Caco-2 (cell line): ENCODE results near the gene POLR1D. TPM values are rescaled to one million over a fixed set of nuclear protein-coding genes. Genes with fewer than 3 reads are reported as not detected.

Experiments used
- BruUV-seq: library from RNA; stranded (reverse); fragments of 400-500 nt; replicated peaks from 2 replicates; lab custom pipeline; 2021; lab: Mats Ljungman, UMichigan
- CTCF ChIA-PET: fragments of 300-600 bp; sonication (Branson Sonifier 250); formaldehyde crosslinking; loops from one replicate; lab custom pipeline; 2022; ENCODE audit warnings: antibody characterized with exemption; lab: Charles Lee
- POLR2A ChIA-PET: fragments of 300-600 bp; sonication (Branson Sonifier 250); formaldehyde crosslinking; loops from one replicate; lab custom pipeline; 2022; ENCODE audit warnings: antibody characterized with exemption; lab: Charles Lee
- DNase-seq, 2 experiments: peaks; one replicate each; pipeline versions ENCODE4 v3.0.0 to v3.0.0-alpha.2; 2020 to 2022
- H3K27me3 ChIP-seq: replicated peaks from 2 replicates; pipeline ENCODE4 v1.6.0; 2011; ENCODE audit warnings: low read length; ENCODE audit not compliant: control insufficient read depth, insufficient read depth
- H3K36me3 ChIP-seq: 2 replicates; pipeline ENCODE4 v1.5.1; 2011; ENCODE audit warnings: low read length; ENCODE audit not compliant: control insufficient read depth, insufficient read depth
- H3K4me1 ChIP-seq: fragments of 250-450 bp; sonication (Bioruptor Pico); 2 replicates; pipeline ENCODE4 v1.5.1; 2020; ENCODE audit warnings: mild to moderate bottlenecking
- H3K4me3 ChIP-seq: 2 replicates; pipeline ENCODE4 v1.5.1; 2011; ENCODE audit warnings: low read depth, mild to moderate bottlenecking, control low read depth, low read length
- H3K9me3 ChIP-seq: fragments of 250-450 bp; sonication (Bioruptor Pico); 2 replicates; pipeline ENCODE4 v1.5.1; 2020; ENCODE audit warnings: mild to moderate bottlenecking, moderate library complexity
- H3K27ac Mint-ChIP-seq: one replicate; pipeline ENCODE4 v1.8.0; 2022; ENCODE audit warnings: mixed read lengths; ENCODE audit not compliant: unreplicated experiment
- H3K27me3 Mint-ChIP-seq: one replicate; pipeline ENCODE4 v1.8.0; 2022; ENCODE audit warnings: mixed read lengths; ENCODE audit not compliant: insufficient read depth, unreplicated experiment
- H3K36me3 Mint-ChIP-seq: one replicate; pipeline ENCODE4 v1.8.0; 2022; ENCODE audit warnings: mild to moderate bottlenecking, mixed read lengths; ENCODE audit not compliant: insufficient read depth, unreplicated experiment
- H3K4me1 Mint-ChIP-seq: one replicate; pipeline ENCODE4 v1.8.0; 2022; ENCODE audit warnings: low read depth, mixed read lengths; ENCODE audit not compliant: unreplicated experiment
- H3K4me3 Mint-ChIP-seq: one replicate; pipeline ENCODE4 v1.8.0; 2022; ENCODE audit warnings: mild to moderate bottlenecking, moderate library complexity, mixed read lengths; ENCODE audit not compliant: unreplicated experiment
- H3K9me3 Mint-ChIP-seq: one replicate; pipeline ENCODE4 v1.8.0; 2022; ENCODE audit warnings: mixed read lengths; ENCODE audit not compliant: unreplicated experiment
- CTCF ChIP-seq, 2 experiments: fragments of 200-600 bp in 1 of 2; IDR thresholded peaks; 1 replicate in 1 of 2; 2 replicates in 1 of 2; pipeline versions ENCODE4 v1.5.1 to v1.8.0; 2011 to 2022; ENCODE audit warnings: antibody characterized with exemption in 1 of 2, control low read depth in 1 of 2, inconsistent platforms in 1 of 2, low read depth in 1 of 2, low read length in 1 of 2, mild to moderate bottlenecking in 1 of 2, moderate library complexity in 1 of 2; ENCODE audit not compliant: insufficient read depth in 1 of 2, severe bottlenecking in 1 of 2, unreplicated experiment in 1 of 2
- intact Hi-C: fragments of 100-400 bp; cut with micrococcal nuclease; formaldehyde crosslinking; loops from one replicate; pipeline ENCODE4 v1.10.0; 2022; ENCODE audit not compliant: unreplicated experiment
- total RNA-seq: library from RNA; stranded (reverse); gene quantifications from 2 replicates; pipeline ENCODE4 v1.2.3, GENCODE V29; 2022

The POLR1D gene
- total RNA-seq, 1 experiment from 2014 or later, result 201 TPM

- no peaks in the 10 kb centered on the region for H3K9me3 ChIP-seq
- Mint-ChIP-seq H3K27me3 (no peaks in the 10 kb centered on the region), H3K4me1 (no peaks in the 10 kb centered on the region), H3K9me3 (no peaks in the 10 kb centered on the region), H3K4me3 (no peak overlapping the region), H3K36me3 (no peaks in the 10 kb centered on the region), H3K27ac (no peak overlapping the region)
- H3K27me3 ChIP-seq, result no peaks in the 10 kb centered on the region
- no peak for TF ChIP-seq CTCF (IDR thresholded peaks at IDR 0.05; ENCODE audit: insufficient read depth in 1 of 2, low read depth in 1 of 2, low read length in 1 of 2, severe bottlenecking in 1 of 2, unreplicated experiment in 1 of 2)
- DNase-seq, result no peak
- no TSS peak for BruUV-seq
- peaks cover 34% of the 10 kb centered on the region for H3K4me1 ChIP-seq
- POLR2A ChIA-PET, result no interaction called here
- CTCF ChIA-PET, result no interaction called here
- no peak overlapping the region for H3K4me3 ChIP-seq
- peaks cover 2% of the 10 kb centered on the region; the same call in 1 of the 2 replicates for H3K36me3 ChIP-seq
- intact Hi-C loops, result no loop called here
Observed at GRCh38 chr13:27592865-27593264, 28.8 kb upstream of the POLR1D start.

- Mint-ChIP-seq H3K36me3 (no peaks in the 10 kb centered on the region), H3K4me3 (no peak overlapping the region), H3K9me3 (no peaks in the 10 kb centered on the region), H3K27ac (no peak overlapping the region), H3K27me3 (no peaks in the 10 kb centered on the region), H3K4me1 (no peaks in the 10 kb centered on the region)
- ChIA-PET CTCF (no interaction called here), POLR2A (no interaction called here)
- H3K9me3 ChIP-seq, result no peaks in the 10 kb centered on the region
- H3K4me1 ChIP-seq, result peaks cover 32% of the 10 kb centered on the region
- peaks cover 2% of the 10 kb centered on the region; the same call in 1 of the 2 replicates for H3K36me3 ChIP-seq
- no TSS peak for BruUV-seq
- intact Hi-C loops, result no loop called here
- DNase-seq, result no peak
- H3K27me3 ChIP-seq, result no peaks in the 10 kb centered on the region
- TF ChIP-seq CTCF (IDR thresholded peaks at IDR 0.05; ENCODE audit: insufficient read depth in 1 of 2, low read depth in 1 of 2, low read length in 1 of 2, severe bottlenecking in 1 of 2, unreplicated experiment in 1 of 2), result no peak
- H3K4me3 ChIP-seq, result no peak overlapping the region
Observed at GRCh38 chr13:27593267-27593666, 28.4 kb upstream of the POLR1D start.

GRCh38 chr13:27595055-27595811 is 26.5 kb upstream of the POLR1D start:
- Histone ChIP-seq H3K36me3 (peaks cover 2% of the 10 kb centered on the region; the same call in 1 of the 2 replicates), H3K9me3 (no peaks in the 10 kb centered on the region), H3K4me3 (no peak overlapping the region), H3K27me3 (no peaks in the 10 kb centered on the region), H3K4me1 (peaks cover 38% of the 10 kb centered on the region)
- no peak overlapping the region for H3K27ac Mint-ChIP-seq
- no peaks in the 10 kb centered on the region for H3K27me3 Mint-ChIP-seq
- intact Hi-C loops, result no loop called here
- no peak for DNase-seq
- no peaks in the 10 kb centered on the region for H3K9me3 Mint-ChIP-seq
- H3K36me3 Mint-ChIP-seq, result no peaks in the 10 kb centered on the region
- no TSS peak for BruUV-seq
- no peaks in the 10 kb centered on the region for H3K4me1 Mint-ChIP-seq
- no peak for TF ChIP-seq CTCF (IDR thresholded peaks at IDR 0.05; ENCODE audit: insufficient read depth in 1 of 2, low read depth in 1 of 2, low read length in 1 of 2, severe bottlenecking in 1 of 2, unreplicated experiment in 1 of 2)
- no peak overlapping the region for H3K4me3 Mint-ChIP-seq
- POLR2A ChIA-PET, result interaction anchor here (0.5 kb wide), 1 partner anchor 586 kb away, joined by 4 read pairs; no protein-coding TSS in a partner anchor
- CTCF ChIA-PET, result no interaction called here
